Stimulated activated CD4-positive, alpha-beta T cell treated with anti-CD3 and anti-CD28 coated beads, TNF-alpha, amount 100 ng/mL, for 48 hours (primary cell): ENCODE data around the gene ATP1A1.

ENCODE experiments used
- DNase-seq, 3 donors: peaks; one replicate each; pipeline ENCODE4 v3.0.0-alpha.2; 2020; ENCODE audit warnings: low read depth in 3 of 3

Gene ATP1A1

DNA sequence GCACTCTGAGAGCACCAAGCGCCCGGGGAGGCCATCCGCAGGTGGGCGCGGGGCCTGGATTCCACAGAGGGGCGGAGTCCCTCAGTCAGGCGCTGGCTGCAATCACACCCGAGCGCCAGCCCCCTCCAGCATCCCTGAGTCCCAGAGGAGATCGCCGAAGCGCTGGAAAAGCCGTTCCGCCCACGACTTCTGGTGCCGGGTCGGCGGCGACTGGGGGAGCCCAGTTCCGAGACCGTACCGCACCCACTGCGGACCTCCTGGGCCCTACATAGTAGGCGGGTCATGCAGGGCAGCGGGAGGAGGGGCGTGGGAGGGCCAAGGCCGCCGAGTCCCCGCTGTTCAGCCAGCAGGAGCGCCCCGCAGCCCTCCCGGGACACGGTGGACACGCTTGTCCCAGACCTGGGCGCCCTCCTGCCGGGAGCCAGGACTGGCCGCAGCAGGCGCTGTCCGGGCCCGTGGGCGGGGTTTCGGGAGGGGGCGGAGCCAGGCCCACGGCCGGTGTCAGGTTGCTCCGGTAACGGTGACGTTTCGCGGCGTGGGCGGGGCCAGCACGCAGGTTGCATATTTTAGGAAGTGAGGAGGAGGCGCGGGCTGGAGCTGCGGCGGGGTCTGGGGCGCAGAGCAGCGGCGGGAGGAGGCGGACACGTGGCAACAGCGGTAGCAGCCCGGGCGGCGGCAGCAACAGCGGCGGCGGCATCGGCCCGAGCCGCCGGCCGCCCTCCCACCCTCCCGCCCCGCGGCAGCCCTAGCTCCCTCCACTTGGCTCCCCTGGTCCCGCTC lies at the start of gene ATP1A1:
TSS of gene ATP1A1 (plus strand) at position 594 of the 780 bp plus-strand sequence. CDS start 268 bp downstream, outside the sequence.
- peak; percentile 93 to 99 (median 98) for DNase-seq

DNA sequence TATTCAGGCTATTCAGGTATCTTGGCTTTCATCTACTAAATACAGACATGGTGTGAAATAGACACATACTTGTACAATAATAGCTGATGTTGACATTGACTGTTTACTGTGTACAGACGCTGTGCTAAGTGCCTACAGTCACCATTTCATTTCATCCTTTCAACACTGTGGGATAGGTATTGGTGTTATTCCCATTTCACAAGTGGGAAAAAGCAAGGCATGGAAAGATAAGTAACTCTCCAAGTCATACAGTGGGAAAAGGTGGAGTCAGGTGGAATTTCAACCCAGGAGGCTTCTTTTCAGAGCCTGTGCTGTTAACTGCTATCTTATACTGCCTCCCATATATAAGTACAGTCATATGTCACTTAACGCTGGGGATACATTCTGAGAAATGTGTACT lies 49.6 kb upstream of the ATP1A1 start:
- no peak for DNase-seq

- DNase-seq = no peak
These were observed 48.6 kb upstream of the ATP1A1 start for GRCh38 chr1:116324411-116324810.

GRCh38 chr1:116325104-116325503 lies 47.9 kb upstream of the ATP1A1 start:
- DNase-seq = no peak

DNA sequence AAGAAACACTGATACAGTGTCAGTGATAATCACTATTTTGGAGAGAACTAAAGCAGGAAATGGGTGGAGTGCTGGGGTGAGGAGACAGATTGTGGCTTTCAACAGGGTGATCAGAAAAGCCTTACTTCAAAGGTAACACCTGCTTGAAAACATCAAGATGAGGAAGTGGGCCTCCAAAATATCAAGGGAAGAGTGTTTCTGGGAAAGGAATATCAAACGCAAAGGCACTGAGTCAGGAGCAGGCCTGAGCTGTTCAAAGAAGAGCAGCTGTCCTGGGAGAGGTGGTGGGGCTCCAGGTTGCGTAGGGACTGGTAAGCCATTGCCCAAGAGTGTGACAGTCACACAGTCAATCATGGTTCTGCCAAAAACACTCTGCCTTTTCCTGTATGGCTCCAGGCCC lies 47.1 kb upstream of the ATP1A1 start:
- peak in 2 of 3 donors; percentile 2 to 20 for DNase-seq

DNA sequence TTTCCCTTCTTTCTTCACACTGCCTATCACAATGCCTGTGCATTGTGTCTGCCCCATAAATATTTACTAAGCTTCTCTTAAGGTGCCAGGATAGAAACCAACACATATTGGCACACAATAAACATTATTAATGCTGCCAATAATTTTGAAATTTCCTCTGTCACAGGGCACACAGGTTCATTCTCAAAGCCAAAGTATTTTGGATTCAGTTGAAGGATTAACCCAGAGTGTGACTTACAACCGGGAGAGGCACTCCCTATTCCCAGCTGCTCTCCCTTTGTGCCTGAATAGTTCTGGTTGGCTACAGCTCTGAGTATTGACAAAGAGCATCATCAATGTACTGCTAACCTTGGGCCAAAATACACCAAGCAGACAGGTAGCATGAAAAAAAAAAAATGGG lies 46.6 kb upstream of the ATP1A1 start:
- no peak for DNase-seq

DNA sequence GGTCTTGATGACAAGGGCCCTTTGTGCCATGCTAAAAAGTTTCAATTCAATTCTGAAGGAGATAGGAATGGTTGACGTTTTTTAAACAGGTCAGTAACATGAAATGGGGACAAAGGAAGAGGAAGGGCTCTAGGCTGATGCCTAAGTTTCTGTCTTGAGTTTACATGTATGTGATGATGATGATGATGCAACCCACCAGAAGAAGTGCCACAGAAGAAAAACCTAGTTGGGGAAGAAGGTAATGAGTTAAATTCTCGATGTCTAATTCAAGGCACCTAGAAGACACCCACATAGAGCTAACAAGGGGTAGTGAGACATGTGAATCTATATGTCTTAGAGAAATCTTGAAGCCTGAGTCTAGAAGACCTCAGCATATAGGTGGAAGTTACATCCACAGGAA lies 44.4 kb upstream of the ATP1A1 start:
- DNase-seq = no peak

DNA sequence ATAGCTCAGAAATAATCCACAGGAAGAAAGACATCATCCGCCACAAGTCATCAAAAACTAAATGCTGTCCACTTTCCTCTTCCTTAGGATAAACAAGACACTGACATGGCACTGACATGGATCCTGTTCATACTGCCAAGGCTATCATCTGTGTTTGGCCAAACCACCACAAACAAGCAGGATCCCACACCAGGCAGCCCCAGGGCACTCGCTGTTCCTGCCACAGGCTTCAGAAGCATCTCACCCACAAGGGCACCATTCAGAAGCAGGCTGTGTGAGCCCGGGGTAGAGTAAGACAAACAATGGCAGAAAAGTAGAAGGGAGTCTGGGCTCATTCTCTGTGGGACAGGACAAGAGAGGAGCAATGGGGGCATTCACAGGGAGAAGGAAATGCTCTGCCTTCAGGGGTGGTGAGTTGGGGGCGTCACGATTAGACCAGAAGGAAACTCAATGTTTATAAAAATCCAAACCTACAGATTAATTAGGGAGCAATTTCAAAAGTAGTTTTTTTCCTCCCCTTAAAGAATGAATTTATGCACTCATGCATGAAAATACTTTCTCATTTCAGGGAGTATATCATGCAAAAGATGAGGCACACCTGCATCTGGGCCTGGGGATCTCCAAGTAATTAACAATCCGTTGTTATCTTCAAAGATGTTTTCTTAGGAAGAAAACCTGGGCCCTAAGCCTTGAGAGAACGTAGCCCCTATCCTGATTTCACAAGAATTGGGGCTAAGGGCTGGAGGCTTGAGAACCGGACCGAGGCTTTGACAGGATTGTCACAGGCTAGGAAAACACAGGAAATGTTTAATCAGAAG lies 43.3 kb upstream of the ATP1A1 start:
- no peak for DNase-seq

GRCh38 chr1:116330342-116330652 lies 42.7 kb upstream of the ATP1A1 start:
- no peak for DNase-seq

DNA sequence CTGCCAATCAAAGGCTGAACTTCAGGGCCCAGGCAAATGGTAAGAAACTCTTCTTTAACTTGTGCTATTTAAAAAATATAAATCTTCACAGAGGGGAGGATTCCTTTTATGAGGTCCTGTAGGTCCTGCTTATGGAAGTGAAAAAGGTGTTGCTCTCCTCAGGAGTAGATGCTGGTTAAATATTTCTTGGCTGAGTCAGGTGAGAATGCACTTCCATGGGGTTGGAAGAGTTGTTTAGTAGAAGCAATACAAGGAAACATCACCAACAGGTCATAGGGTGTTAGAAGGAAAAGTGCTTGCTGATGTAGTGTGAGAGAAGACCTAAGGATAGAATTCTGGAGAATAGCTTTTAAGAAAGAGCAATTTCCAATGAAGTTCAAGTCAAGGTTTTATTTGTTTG lies 42.2 kb upstream of the ATP1A1 start:
- DNase-seq = no peak

GRCh38 chr1:116331523-116331922 lies 41.5 kb upstream of the ATP1A1 start:
- DNase-seq = no peak

- no peak for DNase-seq
These were observed 40.6 kb upstream of the ATP1A1 start for GRCh38 chr1:116332451-116332850.

DNA sequence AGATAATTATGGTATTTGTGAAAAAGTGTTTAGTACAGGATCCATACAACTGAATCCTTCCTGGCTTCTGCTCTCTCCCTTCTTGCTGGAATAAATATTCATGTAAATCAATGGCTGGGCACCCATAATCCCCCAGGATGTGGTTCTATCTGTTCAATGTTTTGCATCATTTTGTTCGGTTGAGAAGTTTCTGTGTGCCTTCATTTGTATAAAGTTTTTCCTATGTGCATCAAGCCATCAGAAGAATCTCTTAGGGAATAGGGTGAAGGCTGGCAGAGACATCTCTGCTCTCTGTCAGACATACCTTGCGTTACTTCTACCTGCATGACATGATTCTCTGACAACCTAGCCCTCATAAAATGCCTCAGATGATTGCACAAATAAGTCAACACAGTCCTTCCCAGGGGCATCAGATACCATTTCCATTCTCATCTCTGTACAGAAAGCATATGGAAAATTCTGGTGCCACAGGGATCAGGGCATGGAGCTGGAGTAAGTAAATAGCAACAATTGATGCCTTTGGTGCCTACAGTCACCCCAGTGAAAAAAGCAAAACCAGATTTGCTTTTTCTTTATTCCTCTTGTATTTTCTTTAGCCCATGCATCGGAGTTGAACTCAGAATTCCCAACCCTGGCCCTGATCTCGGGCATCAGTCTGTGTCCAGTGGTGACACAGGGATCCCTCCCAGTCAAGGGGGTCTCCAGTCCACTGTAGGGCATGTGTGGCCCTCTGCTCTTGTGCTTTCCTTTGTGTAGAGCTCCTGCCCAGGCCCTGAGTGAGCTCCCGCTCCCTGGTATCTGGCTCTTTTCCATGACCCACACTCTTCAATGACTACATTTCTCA lies 39.7 kb upstream of the ATP1A1 start:
- DNase-seq = no peak

GRCh38 chr1:116334015-116334547 lies 39.0 kb upstream of the ATP1A1 start:
- no peak for DNase-seq

DNA sequence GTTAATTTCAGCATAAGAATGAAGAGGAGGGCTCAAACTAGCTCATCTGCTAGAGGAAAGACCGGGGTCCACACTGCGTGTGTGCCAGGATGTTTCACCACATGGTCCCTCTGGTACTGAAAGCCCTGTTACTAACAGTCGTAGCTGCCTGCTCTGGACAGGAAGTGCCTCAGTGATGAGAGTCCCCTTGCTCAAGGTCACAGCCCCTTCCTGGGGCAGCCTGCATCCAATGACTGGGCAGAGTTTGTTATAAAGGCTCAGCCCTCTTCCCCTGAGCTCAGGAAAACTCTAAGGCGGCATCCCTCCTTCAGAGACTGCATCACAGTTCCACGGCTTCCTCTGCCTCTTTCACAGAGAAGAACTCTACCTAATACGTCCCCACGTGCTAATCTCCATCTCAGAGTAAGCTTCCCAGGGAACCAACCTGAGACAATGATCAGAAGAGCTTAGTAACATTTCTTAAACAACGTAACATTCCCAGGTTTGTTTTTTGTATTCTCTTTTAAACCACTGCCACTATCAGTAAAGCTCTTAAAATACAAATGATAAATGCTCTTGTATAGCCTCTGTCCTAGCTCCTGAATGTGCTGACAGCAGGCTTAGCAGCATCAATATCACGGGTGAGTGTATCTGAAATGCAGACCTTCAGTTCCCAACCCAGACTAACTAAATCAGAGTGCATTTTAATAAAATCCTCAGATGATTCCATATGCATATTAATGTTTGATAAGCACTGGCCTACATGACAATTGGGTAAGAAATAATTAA lies 38.0 kb upstream of the ATP1A1 start:
- DNase-seq = no peak

DNA sequence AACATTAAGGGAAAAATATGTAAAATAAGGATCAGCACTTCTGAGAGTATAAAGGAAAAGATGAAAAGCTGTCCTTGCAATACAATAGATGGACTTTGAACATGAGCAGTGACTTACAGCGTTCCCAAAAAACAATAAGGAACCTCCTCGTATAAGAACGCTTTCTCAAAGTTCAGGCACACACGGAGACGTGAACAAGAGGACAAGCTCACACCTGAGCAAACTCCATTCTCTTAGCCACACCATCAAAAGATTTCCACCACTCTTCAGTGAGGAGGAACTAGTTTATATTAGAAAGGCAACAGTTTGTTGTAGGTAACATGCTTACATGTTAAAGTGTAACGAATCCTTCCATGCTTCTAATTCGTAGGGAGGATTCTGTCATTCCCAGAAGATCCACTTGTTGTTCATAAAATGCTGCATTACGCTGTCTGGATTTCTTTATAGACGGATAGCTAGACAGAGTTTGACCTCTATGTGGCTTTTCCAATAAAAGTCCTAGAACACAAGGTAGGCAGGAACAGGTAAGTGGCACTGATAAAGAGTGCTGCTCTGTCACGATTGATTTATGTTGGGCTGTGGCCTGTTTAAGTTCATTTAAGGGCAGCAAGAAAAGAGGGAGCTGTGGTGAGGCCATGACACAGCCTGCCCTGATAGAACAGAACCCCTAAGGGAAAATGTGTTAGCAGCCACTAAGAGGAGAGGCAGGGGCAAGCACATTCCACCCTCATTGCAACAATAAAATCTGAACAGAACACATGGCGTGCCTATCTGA lies 37.0 kb upstream of the ATP1A1 start:
- DNase-seq = no peak

- no peak for DNase-seq
These were observed 35.6 kb upstream of the ATP1A1 start for GRCh38 chr1:116337398-116337797.

- no peak for DNase-seq
These were observed 34.6 kb upstream of the ATP1A1 start for GRCh38 chr1:116338400-116338799.

- DNase-seq = no peak
These were observed 32.4 kb upstream of the ATP1A1 start for GRCh38 chr1:116340506-116341231.

DNA sequence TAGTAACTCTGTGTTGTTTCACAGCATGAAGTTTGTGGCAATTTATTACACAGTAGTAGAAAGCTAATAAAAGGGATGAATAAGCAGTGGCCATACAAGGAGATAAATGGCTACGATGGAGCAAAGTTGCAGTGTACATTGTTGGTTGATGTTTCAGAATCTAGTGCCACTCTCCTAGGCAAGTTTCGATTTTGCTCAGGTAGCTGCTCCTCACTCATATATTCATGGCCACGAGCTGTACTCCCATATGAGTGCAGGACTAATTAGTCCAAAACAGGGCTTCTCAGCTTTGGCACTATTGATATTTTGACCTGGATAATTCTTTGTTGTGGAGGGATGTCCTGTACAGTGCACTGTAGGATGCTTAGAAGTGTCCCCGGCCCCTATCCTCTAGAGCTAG lies 30.0 kb upstream of the ATP1A1 start:
- DNase-seq = no peak
